ENCODE results near the gene PRRG1.

PRRG1 gene

GRCh38 chrX:37350034-37350365 lies 836 bp downstream of the PRRG1 start:
- no peak for DNase-seq (ENCODE audit: low spot score)
- Mint-ChIP-seq H3K27me3 (ENCODE audit: low read depth) (peaks cover 25% of the 10 kb centered on the region), H3K9me3 (no peaks in the 10 kb centered on the region), H3K4me3 (no peak overlapping the region), H3K27ac (no peak overlapping the region), H3K36me3 (ENCODE audit: low read depth) (no peaks in the 10 kb centered on the region), H3K4me1 (ENCODE audit: low read depth) (no peaks in the 10 kb centered on the region)

GRCh38 chrX:37353646-37354045 lies 4.5 kb downstream of the PRRG1 start:
- Mint-ChIP-seq H3K4me1 (ENCODE audit: low read depth) (no peaks in the 10 kb centered on the region), H3K27me3 (ENCODE audit: low read depth) (peaks cover 18% of the 10 kb centered on the region), H3K9me3 (no peaks in the 10 kb centered on the region), H3K4me3 (no peak overlapping the region), H3K27ac (no peak overlapping the region), H3K36me3 (ENCODE audit: low read depth) (no peaks in the 10 kb centered on the region)
- no peak for DNase-seq (ENCODE audit: low spot score)

- H3K36me3 Mint-ChIP-seq (ENCODE audit: low read depth) = no peaks in the 10 kb centered on the region
- H3K4me1 Mint-ChIP-seq (ENCODE audit: low read depth) = no peaks in the 10 kb centered on the region
- no peaks in the 10 kb centered on the region for H3K9me3 Mint-ChIP-seq
- H3K27me3 Mint-ChIP-seq (ENCODE audit: low read depth) = no peaks in the 10 kb centered on the region
- no peak for DNase-seq (ENCODE audit: low spot score)
- no peak overlapping the region for H3K4me3 Mint-ChIP-seq
- H3K27ac Mint-ChIP-seq = no peak overlapping the region
Measured at GRCh38 chrX:37357436-37357835, 8.3 kb downstream of the PRRG1 start.

- H3K36me3 Mint-ChIP-seq (ENCODE audit: low read depth) = no peaks in the 10 kb centered on the region
- DNase-seq (ENCODE audit: low spot score) = no peak
- H3K27ac Mint-ChIP-seq = no peak overlapping the region
- H3K4me1 Mint-ChIP-seq (ENCODE audit: low read depth) = no peaks in the 10 kb centered on the region
- no peaks in the 10 kb centered on the region for H3K9me3 Mint-ChIP-seq
- H3K27me3 Mint-ChIP-seq (ENCODE audit: low read depth) = no peaks in the 10 kb centered on the region
- no peak overlapping the region for H3K4me3 Mint-ChIP-seq
Measured at GRCh38 chrX:37361596-37361995, 12.4 kb downstream of the PRRG1 start.

- no peak overlapping the region for H3K27ac Mint-ChIP-seq
- H3K36me3 Mint-ChIP-seq (ENCODE audit: low read depth) = no peaks in the 10 kb centered on the region
Measured at GRCh38 chrX:37364666-37365065, 15.5 kb downstream of the PRRG1 start.

GRCh38 chrX:37367946-37368345 lies 18.8 kb downstream of the PRRG1 start:
- Mint-ChIP-seq H3K36me3 (ENCODE audit: low read depth) (no peaks in the 10 kb centered on the region), H3K27ac (no peak overlapping the region), H3K4me3 (no peak overlapping the region), H3K27me3 (ENCODE audit: low read depth) (no peaks in the 10 kb centered on the region), H3K9me3 (no peaks in the 10 kb centered on the region), H3K4me1 (ENCODE audit: low read depth) (no peaks in the 10 kb centered on the region)
- no peak for DNase-seq (ENCODE audit: low spot score)

More at GRCh38 chrX:37364666-37365065, 15.5 kb downstream of the PRRG1 start:
- Mint-ChIP-seq H3K9me3 (no peaks in the 10 kb centered on the region), H3K27me3 (ENCODE audit: low read depth) (no peaks in the 10 kb centered on the region), H3K4me3 (no peak overlapping the region), H3K4me1 (ENCODE audit: low read depth) (no peaks in the 10 kb centered on the region)
- no peak for DNase-seq (ENCODE audit: low spot score)

GRCh38 chrX:37370499-37371141 lies 21.5 kb downstream of the PRRG1 start:
- H3K4me3 Mint-ChIP-seq = no peak overlapping the region

GRCh38 chrX:37371578-37371991 lies 22.4 kb downstream of the PRRG1 start:
- H3K9me3 Mint-ChIP-seq = no peaks in the 10 kb centered on the region
- no peak overlapping the region for H3K27ac Mint-ChIP-seq
- H3K4me1 Mint-ChIP-seq (ENCODE audit: low read depth) = no peaks in the 10 kb centered on the region
- DNase-seq (ENCODE audit: low spot score) = no peak
- no peak overlapping the region for H3K4me3 Mint-ChIP-seq
- H3K27me3 Mint-ChIP-seq (ENCODE audit: low read depth) = no peaks in the 10 kb centered on the region
- H3K36me3 Mint-ChIP-seq (ENCODE audit: low read depth) = no peaks in the 10 kb centered on the region

More at GRCh38 chrX:37370499-37371141, 21.5 kb downstream of the PRRG1 start:
- no peaks in the 10 kb centered on the region for H3K27me3 Mint-ChIP-seq (ENCODE audit: low read depth)
- no peak overlapping the region for H3K27ac Mint-ChIP-seq
- H3K4me1 Mint-ChIP-seq (ENCODE audit: low read depth) = no peaks in the 10 kb centered on the region
- H3K9me3 Mint-ChIP-seq = no peaks in the 10 kb centered on the region
- no peaks in the 10 kb centered on the region for H3K36me3 Mint-ChIP-seq (ENCODE audit: low read depth)
- no peak for DNase-seq (ENCODE audit: low spot score)

- no peaks in the 10 kb centered on the region for H3K9me3 Mint-ChIP-seq
- DNase-seq (ENCODE audit: low spot score) = no peak
- no peaks in the 10 kb centered on the region for H3K36me3 Mint-ChIP-seq (ENCODE audit: low read depth)
- H3K4me1 Mint-ChIP-seq (ENCODE audit: low read depth) = no peaks in the 10 kb centered on the region
- H3K27ac Mint-ChIP-seq = no peak overlapping the region
- H3K4me3 Mint-ChIP-seq = no peak overlapping the region
- no peaks in the 10 kb centered on the region for H3K27me3 Mint-ChIP-seq (ENCODE audit: low read depth)
Measured at GRCh38 chrX:37378404-37378803, 29.2 kb downstream of the PRRG1 start.

- Mint-ChIP-seq H3K4me1 (ENCODE audit: low read depth) (no peaks in the 10 kb centered on the region), H3K27ac (no peak overlapping the region), H3K36me3 (ENCODE audit: low read depth) (no peaks in the 10 kb centered on the region), H3K27me3 (ENCODE audit: low read depth) (no peaks in the 10 kb centered on the region), H3K9me3 (no peaks in the 10 kb centered on the region), H3K4me3 (no peak overlapping the region)
- no peak for DNase-seq (ENCODE audit: low spot score)
Measured at GRCh38 chrX:37378830-37379229, 29.7 kb downstream of the PRRG1 start.

- H3K9me3 Mint-ChIP-seq = no peaks in the 10 kb centered on the region
- no peak overlapping the region for H3K4me3 Mint-ChIP-seq
- no peaks in the 10 kb centered on the region for H3K4me1 Mint-ChIP-seq (ENCODE audit: low read depth)
- no peak for DNase-seq (ENCODE audit: low spot score)
- no peaks in the 10 kb centered on the region for H3K27me3 Mint-ChIP-seq (ENCODE audit: low read depth)
- H3K27ac Mint-ChIP-seq = no peak overlapping the region
- no peaks in the 10 kb centered on the region for H3K36me3 Mint-ChIP-seq (ENCODE audit: low read depth)
Measured at GRCh38 chrX:37380256-37380655, 31.1 kb downstream of the PRRG1 start.

GRCh38 chrX:37380924-37381323 lies 31.8 kb downstream of the PRRG1 start:
- DNase-seq (ENCODE audit: low spot score) = no peak
- no peak overlapping the region for H3K27ac Mint-ChIP-seq
- no peaks in the 10 kb centered on the region for H3K9me3 Mint-ChIP-seq
- no peak overlapping the region for H3K4me3 Mint-ChIP-seq
- no peaks in the 10 kb centered on the region for H3K27me3 Mint-ChIP-seq (ENCODE audit: low read depth)
- no peaks in the 10 kb centered on the region for H3K36me3 Mint-ChIP-seq (ENCODE audit: low read depth)
- H3K4me1 Mint-ChIP-seq (ENCODE audit: low read depth) = no peaks in the 10 kb centered on the region

- no peak overlapping the region for H3K4me3 Mint-ChIP-seq
- no peaks in the 10 kb centered on the region for H3K4me1 Mint-ChIP-seq (ENCODE audit: low read depth)
- H3K36me3 Mint-ChIP-seq (ENCODE audit: low read depth) = no peaks in the 10 kb centered on the region
- H3K27ac Mint-ChIP-seq = no peak overlapping the region
- DNase-seq (ENCODE audit: low spot score) = no peak
- no peaks in the 10 kb centered on the region for H3K9me3 Mint-ChIP-seq
- no peaks in the 10 kb centered on the region for H3K27me3 Mint-ChIP-seq (ENCODE audit: low read depth)
Measured at GRCh38 chrX:37383313-37383712, 34.1 kb downstream of the PRRG1 start.

- Mint-ChIP-seq H3K36me3 (ENCODE audit: low read depth) (no peaks in the 10 kb centered on the region), H3K27ac (no peak overlapping the region), H3K9me3 (no peaks in the 10 kb centered on the region), H3K4me1 (ENCODE audit: low read depth) (no peaks in the 10 kb centered on the region), H3K27me3 (ENCODE audit: low read depth) (no peaks in the 10 kb centered on the region), H3K4me3 (no peak overlapping the region)
- no peak for DNase-seq (ENCODE audit: low spot score)
Measured at GRCh38 chrX:37388413-37388812, 39.2 kb downstream of the PRRG1 start.

- H3K4me1 Mint-ChIP-seq (ENCODE audit: low read depth) = no peaks in the 10 kb centered on the region
- H3K4me3 Mint-ChIP-seq = no peak overlapping the region
- H3K27me3 Mint-ChIP-seq (ENCODE audit: low read depth) = no peaks in the 10 kb centered on the region
- no peak for DNase-seq (ENCODE audit: low spot score)
- H3K27ac Mint-ChIP-seq = no peak overlapping the region
- H3K36me3 Mint-ChIP-seq (ENCODE audit: low read depth) = no peaks in the 10 kb centered on the region
- H3K9me3 Mint-ChIP-seq = no peaks in the 10 kb centered on the region
Measured at GRCh38 chrX:37405956-37406355, 56.8 kb downstream of the PRRG1 start.

Data from T-helper 2 cell treated with Interferon-gamma antibody and Interleukin-4, amounts not matched to agents 5 μg/mL and 100 μg/mL, for 36 hours (primary cell).